NT2/D1 (cell line): ENCODE data around the gene ATP2A3.

Experiments used
- DNase-seq: peaks from one replicate; pipeline ENCODE4 v3.0.0-alpha.2; 2011; ENCODE audit warnings: low read depth, low spot score
- H3K27me3 ChIP-seq: 2 replicates; pipeline ENCODE4 v1.6.0; 2011; ENCODE audit warnings: mild to moderate bottlenecking; ENCODE audit not compliant: insufficient read length, insufficient read depth
- H3K36me3 ChIP-seq: 2 replicates; pipeline ENCODE4 v1.6.1; 2011; ENCODE audit warnings: mild to moderate bottlenecking, low read length, mixed read lengths; ENCODE audit not compliant: insufficient read depth, insufficient read length
- H3K4me1 ChIP-seq: 2 replicates; pipeline ENCODE4 v1.5.1; 2011; ENCODE audit not compliant: insufficient read depth, insufficient read length
- H3K4me3 ChIP-seq: 2 replicates; pipeline ENCODE4 v1.5.1; 2011; ENCODE audit warnings: low read depth; ENCODE audit not compliant: insufficient read length
- H3K9ac ChIP-seq: 2 replicates; pipeline ENCODE4 v1.6.0; 2011; ENCODE audit warnings: low read depth; ENCODE audit not compliant: insufficient read length
- H3K9me3 ChIP-seq: 2 replicates; pipeline ENCODE4 v1.5.1; 2011; ENCODE audit warnings: mild to moderate bottlenecking, low read length; ENCODE audit not compliant: insufficient read depth
- SUZ12 ChIP-seq: IDR thresholded peaks from 2 replicates; pipeline ENCODE4 v1.6.1; 2011; ENCODE audit not compliant: insufficient read length, insufficient read depth; ENCODE audit errors: extremely low read depth
- YY1 ChIP-seq: IDR thresholded peaks from 2 replicates; pipeline ENCODE4 v1.6.1; 2011; ENCODE audit not compliant: insufficient read length, insufficient read depth
- ZNF274 ChIP-seq: IDR thresholded peaks from 2 replicates; pipeline ENCODE4 v1.6.1; 2011; ENCODE audit warnings: mild to moderate bottlenecking, low read depth, low read length

The ATP2A3 gene

DNA sequence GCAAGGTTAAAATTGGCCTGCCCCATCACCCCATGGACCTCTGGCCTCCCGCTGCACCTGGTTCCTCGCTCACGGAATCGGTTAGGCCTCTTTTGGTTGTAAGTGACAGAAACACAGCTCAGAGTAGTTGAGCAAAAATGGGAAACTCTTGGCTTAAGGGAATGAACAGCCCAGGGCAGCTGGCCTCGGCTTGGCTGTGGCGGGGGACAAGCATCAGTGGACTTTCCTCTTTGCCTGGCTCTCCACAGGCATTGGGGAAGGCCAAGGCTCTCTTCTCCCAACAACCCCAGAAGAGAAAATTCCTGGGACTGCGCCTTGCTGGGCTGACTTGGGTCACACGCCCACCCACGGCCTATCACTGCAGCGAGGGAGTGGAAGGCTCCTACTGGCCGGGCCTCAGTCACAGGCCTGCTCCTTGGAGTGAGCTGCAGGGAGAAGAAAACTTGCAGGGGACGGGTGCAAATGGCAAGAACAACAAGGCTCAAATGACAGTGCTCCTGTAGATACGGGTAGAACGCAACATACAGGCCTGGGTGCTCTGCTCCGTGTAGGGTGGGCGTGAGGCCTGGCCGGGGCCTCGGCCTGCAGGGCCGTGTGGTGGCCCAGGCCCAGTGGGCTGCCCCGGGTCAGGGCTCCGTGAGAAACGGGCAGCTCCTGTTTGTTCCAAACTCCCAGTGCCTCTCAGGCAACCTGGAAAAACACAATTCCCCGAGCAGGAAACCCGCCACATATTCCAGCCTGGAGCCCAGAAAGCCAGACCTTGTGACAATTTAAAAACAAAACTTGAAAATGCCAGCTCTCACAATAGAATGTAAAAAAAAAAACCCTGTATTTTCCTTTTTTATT lies 25.0 kb upstream of the ATP2A3 start:
- Histone ChIP-seq H3K4me1 (peaks cover 2% of the 10 kb centered on the region), H3K36me3 (no peaks in the 10 kb centered on the region), H3K9ac (no peak overlapping the region), H3K4me3 (no peak overlapping the region), H3K27me3 (no peaks in the 10 kb centered on the region), H3K9me3 (no peaks in the 10 kb centered on the region)
- TF ChIP-seq SUZ12: no peak
- no peak for TF ChIP-seq YY1
- no peak for TF ChIP-seq ZNF274
- DNase-seq: no peak

DNA sequence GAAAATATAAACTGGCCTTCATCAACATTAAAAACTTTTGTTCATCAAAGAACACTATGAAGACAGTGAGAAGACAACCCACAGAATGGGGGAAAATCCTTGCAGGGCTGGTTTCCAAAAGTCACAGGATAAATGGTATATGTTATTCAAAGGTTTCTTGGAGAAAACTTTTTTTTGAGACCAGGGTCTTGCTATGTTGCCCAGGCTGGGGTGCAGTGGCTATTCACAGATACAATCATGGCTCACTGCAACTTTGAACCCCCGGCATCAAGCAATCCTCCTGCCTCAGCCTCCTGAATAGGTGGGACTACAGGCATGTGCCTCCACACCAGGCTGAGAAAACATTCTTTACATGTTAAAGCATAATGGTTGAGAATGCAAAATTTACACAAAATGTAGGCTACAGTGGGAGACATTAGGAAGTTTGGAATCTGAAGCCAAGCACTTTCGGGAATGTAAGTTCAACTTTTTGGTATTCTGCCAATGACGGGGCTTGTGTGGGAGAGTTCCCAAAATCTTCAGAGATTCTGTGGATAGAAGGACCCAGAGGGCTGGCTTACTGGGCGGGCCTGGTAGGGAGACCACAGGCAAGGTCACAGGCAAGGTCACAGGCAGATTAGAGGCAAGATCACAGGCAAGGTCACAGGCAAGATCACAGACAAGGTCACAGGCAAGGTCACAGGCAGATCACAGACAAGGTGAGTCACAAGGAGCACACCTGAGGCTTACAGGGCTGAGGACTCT lies 24.2 kb upstream of the ATP2A3 start:
- no peak overlapping the region for H3K9ac ChIP-seq
- no peaks in the 10 kb centered on the region for H3K27me3 ChIP-seq
- H3K4me3 ChIP-seq: no peak overlapping the region
- H3K36me3 ChIP-seq: no peaks in the 10 kb centered on the region
- peaks cover 6% of the 10 kb centered on the region for H3K4me1 ChIP-seq
- no peak for DNase-seq
- TF ChIP-seq ZNF274 (no peak), YY1 (no peak), SUZ12 (no peak)
- H3K9me3 ChIP-seq: no peaks in the 10 kb centered on the region

DNA sequence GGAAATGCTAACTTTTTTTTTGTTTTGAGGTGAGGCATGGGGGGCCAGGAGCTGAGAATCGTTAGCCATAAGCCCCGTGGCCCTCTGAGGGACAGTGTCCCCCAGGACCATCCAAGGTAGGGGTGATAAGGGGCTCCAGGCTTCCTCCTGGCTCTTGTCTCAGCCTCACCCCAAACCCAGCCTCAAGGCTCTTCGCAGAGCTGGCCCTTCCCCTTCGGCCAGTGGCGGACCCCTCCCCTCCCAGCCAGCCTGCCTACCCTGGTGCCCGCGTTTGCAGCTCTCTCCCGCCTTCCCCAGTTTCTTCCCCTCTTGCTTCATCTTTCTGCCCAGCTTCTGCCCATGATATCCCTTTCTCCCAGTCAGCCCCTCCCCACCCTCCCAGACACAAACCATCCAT lies 22.7 kb upstream of the ATP2A3 start:
- Histone ChIP-seq H3K9ac (no peak overlapping the region), H3K4me3 (no peak overlapping the region), H3K27me3 (no peaks in the 10 kb centered on the region), H3K4me1 (peaks cover 6% of the 10 kb centered on the region), H3K36me3 (no peaks in the 10 kb centered on the region), H3K9me3 (no peaks in the 10 kb centered on the region)
- DNase-seq: no peak
- TF ChIP-seq SUZ12 (no peak), YY1 (no peak), ZNF274 (no peak)

DNA sequence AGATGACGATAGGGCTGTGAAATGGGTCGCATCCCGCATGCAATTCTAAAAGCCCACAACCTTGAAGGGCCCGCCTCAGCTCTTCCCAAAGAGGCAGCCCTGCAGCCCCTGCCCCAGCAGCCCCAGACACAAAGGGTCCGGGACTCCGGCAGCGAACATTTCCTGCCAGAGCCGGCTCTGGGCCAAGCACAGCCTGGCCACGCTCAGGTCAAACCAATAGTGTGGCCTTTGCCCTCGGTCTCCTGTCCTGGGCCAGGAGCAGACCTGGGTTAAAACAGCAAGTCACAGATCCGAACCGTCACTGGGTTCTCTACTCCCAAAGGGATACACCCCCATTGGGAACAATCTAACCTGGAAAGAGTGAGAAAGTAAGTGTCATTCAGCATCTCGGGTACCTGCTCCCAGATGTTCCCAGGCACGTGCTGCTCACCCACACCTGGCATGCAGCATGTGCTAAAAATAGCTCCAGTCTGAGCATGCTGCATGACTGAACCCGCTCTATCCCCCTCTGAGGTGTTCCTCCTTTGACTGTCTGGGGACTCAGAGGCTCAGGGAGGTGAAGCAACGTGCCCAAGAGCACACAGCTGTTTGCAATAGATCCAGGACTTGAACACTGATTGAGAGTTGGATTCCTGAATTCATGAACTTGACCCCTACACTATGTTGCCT lies 22.2 kb upstream of the ATP2A3 start:
- no peak for TF ChIP-seq ZNF274
- no peak for TF ChIP-seq YY1
- no peak for TF ChIP-seq SUZ12
- no peak overlapping the region for H3K4me3 ChIP-seq
- H3K9me3 ChIP-seq: no peaks in the 10 kb centered on the region
- no peak overlapping the region for H3K9ac ChIP-seq
- no peak for DNase-seq
- H3K4me1 ChIP-seq: peaks cover 10% of the 10 kb centered on the region
- H3K27me3 ChIP-seq: no peaks in the 10 kb centered on the region
- no peaks in the 10 kb centered on the region for H3K36me3 ChIP-seq

DNA sequence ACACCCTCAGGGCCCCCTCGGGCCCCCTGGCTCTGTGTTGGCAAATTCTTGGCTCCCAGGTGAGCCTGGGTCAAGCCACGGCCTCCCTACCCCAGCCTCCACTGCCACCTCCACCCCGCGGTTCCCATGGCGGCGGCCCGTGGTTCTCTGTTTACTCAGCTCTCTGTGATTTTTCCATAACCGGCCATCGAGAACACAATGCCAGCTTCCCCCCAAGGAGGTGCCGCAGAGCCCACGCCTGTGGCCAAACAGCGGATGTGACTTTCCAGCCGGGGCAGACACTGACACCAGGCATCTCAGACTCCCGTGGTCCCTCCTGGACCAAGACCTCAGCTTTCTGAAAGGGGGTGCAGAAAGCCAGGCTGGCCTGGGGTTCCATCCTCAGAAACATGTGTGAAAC lies 21.6 kb upstream of the ATP2A3 start:
- no peaks in the 10 kb centered on the region for H3K9me3 ChIP-seq
- no peak overlapping the region for H3K9ac ChIP-seq
- peaks cover 11% of the 10 kb centered on the region for H3K4me1 ChIP-seq
- no peak overlapping the region for H3K4me3 ChIP-seq
- no peaks in the 10 kb centered on the region for H3K36me3 ChIP-seq
- TF ChIP-seq ZNF274 (no peak), SUZ12 (no peak), YY1 (no peak)
- DNase-seq: no peak
- no peaks in the 10 kb centered on the region for H3K27me3 ChIP-seq

DNA sequence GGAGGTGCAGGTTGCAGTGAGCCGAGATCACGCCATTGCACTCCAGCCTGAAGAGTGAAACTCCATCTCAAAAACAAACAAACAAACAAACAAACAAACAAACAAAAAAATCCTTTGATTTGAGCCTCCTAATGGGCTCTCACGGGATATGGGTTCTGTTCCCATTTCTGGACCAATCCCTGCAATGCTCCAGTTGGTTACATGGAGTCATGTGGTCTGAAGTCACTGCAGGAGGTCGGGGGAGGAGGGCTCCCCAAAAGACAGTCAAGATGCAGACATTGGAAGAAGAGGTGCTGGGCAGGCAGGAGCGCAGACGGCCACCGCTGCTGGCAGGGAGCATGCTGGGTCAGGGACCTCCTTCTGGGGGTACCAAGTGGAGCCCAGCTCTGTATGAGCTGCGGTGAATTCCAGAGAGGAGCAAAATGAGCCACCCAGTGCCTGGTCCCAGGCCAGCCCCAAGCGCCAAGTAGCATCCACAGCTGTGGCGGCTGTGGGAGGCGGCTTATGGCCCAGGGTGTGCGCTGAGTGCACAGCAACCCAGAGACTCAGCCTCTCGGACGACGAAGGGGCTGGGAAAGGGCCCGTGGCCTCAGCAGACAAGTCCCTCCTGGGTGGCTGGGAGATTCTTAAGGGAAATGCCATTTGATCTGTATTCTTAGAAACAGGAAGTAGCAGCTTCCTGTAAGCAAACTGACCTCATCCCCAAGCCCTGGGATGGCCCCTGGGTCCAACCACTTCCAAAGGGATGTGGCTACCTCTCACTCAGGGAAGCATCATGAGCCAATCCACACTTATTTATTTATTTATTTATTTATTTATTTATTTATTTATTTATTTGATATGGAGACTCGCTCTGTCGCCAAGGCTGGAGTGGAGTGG lies 19.6 kb upstream of the ATP2A3 start:
- Histone ChIP-seq H3K4me1 (peaks cover 11% of the 10 kb centered on the region), H3K36me3 (no peaks in the 10 kb centered on the region), H3K9me3 (no peaks in the 10 kb centered on the region), H3K27me3 (no peaks in the 10 kb centered on the region), H3K9ac (no peak overlapping the region), H3K4me3 (no peak overlapping the region)
- TF ChIP-seq YY1 (no peak), ZNF274 (no peak), SUZ12 (no peak)
- no peak for DNase-seq
